ENCODE data around the gene RAP1GAP2. TPM values are rescaled to one million over a fixed set of nuclear protein-coding genes. Genes with fewer than 3 reads are reported as not detected.

RAP1GAP2 gene
- polyA plus RNA-seq, 3 donors = 1.5 to 48.4 (median 6.1) TPM

- Histone ChIP-seq H3K27ac (ENCODE audit: low read depth in 1 of 2, low read length in 2 of 2) (no peak overlapping the region), H3K9ac (ENCODE audit: insufficient read depth, low read length, poor library complexity, severe bottlenecking) (no peak overlapping the region), H3K79me2 (ENCODE audit: insufficient read depth, low read length) (no peaks in the 10 kb centered on the region), H3K4me1 (ENCODE audit: control insufficient read depth in 1 of 2, insufficient read depth in 2 of 2, low read length in 2 of 2) (no peaks in the 10 kb centered on the region), H2AFZ (ENCODE audit: insufficient read depth, low read depth, low read length, poor library complexity, severe bottlenecking) (no peak overlapping the region), H3K9me3 (replicated peaks in 1 of 2; ENCODE audit: control insufficient read depth in 1 of 2, insufficient read depth in 1 of 2, low read length in 2 of 2) (no peaks in the 10 kb centered on the region), H4K20me1 (ENCODE audit: insufficient read depth, low read length) (peaks cover 20% of the 10 kb centered on the region), H3K4me3 (replicated peaks in 1 of 3; ENCODE audit: low read depth in 2 of 3, low read length in 3 of 3) (no peak overlapping the region), H3K4me2 (replicated peaks; ENCODE audit: extremely low read depth, low read length, poor library complexity, severe bottlenecking) (no peak overlapping the region), H3K27me3 (ENCODE audit: control insufficient read depth in 2 of 2, insufficient read depth in 2 of 2, low read length in 2 of 2) (no peaks in the 10 kb centered on the region), H3K36me3 (replicated peaks in 1 of 2; ENCODE audit: control insufficient read depth in 1 of 2, insufficient read depth in 2 of 2, low read length in 2 of 2) (peaks cover 17 to 61% of the 10 kb centered on the region in 2 donors)
- Mint-ChIP-seq H3K27me3 (ENCODE audit: low read depth in 3 of 3) (no peaks in the 10 kb centered on the region), H3K36me3 (peaks cover 42 to 63% of the 10 kb centered on the region in 2 donors), H3K27ac (no peak overlapping the region), H3K9me3 (peaks cover 0 to 4% (median under 1%) of the 10 kb centered on the region in 7 donors), H3K4me1 (no peaks in the 10 kb centered on the region), H3K4me3 (no peak overlapping the region)
- intact Hi-C loops (cut with micrococcal nuclease) = no loop called here
- no peak for DNase-seq
- WGBS (ENCODE audit: insufficient coverage) = no CpG with 5 or more reads among the region's 2 CpGs
- TF ChIP-seq CTCF (IDR thresholded peaks at IDR 0.05) = no peak
These were observed 175.6 kb downstream of the RAP1GAP2 start for GRCh38 chr17:2971851-2972250.

- no peak overlapping the region for H3K27ac ChIP-seq (ENCODE audit: low read depth in 1 of 2, low read length in 2 of 2)
- no peaks in the 10 kb centered on the region for H3K79me2 ChIP-seq (ENCODE audit: insufficient read depth, low read length)
- DNase-seq = no peak
- H3K9me3 Mint-ChIP-seq = peaks cover 0 to 4% (median 0%) of the 10 kb centered on the region in 7 donors
- H3K27me3 ChIP-seq (ENCODE audit: control insufficient read depth in 2 of 2, insufficient read depth in 2 of 2, low read length in 2 of 2) = no peaks in the 10 kb centered on the region
- H3K9ac ChIP-seq (ENCODE audit: insufficient read depth, low read length, poor library complexity, severe bottlenecking) = no peak overlapping the region
- H3K4me1 ChIP-seq (ENCODE audit: control insufficient read depth in 1 of 2, insufficient read depth in 2 of 2, low read length in 2 of 2) = no peaks in the 10 kb centered on the region
- peaks cover 13 to 60% of the 10 kb centered on the region in 2 donors for H3K36me3 ChIP-seq (replicated peaks in 1 of 2; ENCODE audit: control insufficient read depth in 1 of 2, insufficient read depth in 2 of 2, low read length in 2 of 2)
- no peaks in the 10 kb centered on the region for H3K27me3 Mint-ChIP-seq (ENCODE audit: low read depth in 3 of 3)
- no peak overlapping the region for H3K4me2 ChIP-seq (replicated peaks; ENCODE audit: extremely low read depth, low read length, poor library complexity, severe bottlenecking)
- no peak overlapping the region for H3K4me3 Mint-ChIP-seq
- H3K27ac Mint-ChIP-seq = no peak overlapping the region
- no peak overlapping the region for H3K4me3 ChIP-seq (replicated peaks in 1 of 3; ENCODE audit: low read depth in 2 of 3, low read length in 3 of 3)
- H3K4me1 Mint-ChIP-seq = no peaks in the 10 kb centered on the region
- peaks cover 20% of the 10 kb centered on the region for H4K20me1 ChIP-seq (ENCODE audit: insufficient read depth, low read length)
- H3K9me3 ChIP-seq (replicated peaks in 1 of 2; ENCODE audit: control insufficient read depth in 1 of 2, insufficient read depth in 1 of 2, low read length in 2 of 2) = no peaks in the 10 kb centered on the region
- no peak for TF ChIP-seq CTCF (IDR thresholded peaks at IDR 0.05)
- H3K36me3 Mint-ChIP-seq = peaks cover 37 to 61% of the 10 kb centered on the region in 2 donors
- intact Hi-C loops (cut with micrococcal nuclease) = no loop called here
- no peak overlapping the region for H2AFZ ChIP-seq (ENCODE audit: insufficient read depth, low read depth, low read length, poor library complexity, severe bottlenecking)
- 91% methylated on average over 4 of the region's 4 CpGs for WGBS (ENCODE audit: insufficient coverage)
These were observed 176.5 kb downstream of the RAP1GAP2 start for GRCh38 chr17:2972749-2973148.

All from CD14-positive monocyte (primary cell).